Loucy (cell line): ENCODE results near the gene INSYN2B.

Experiments
- H2AFZ ChIP-seq: fragments of 200-600 bp; sonication (generic); 2 replicates; pipeline ENCODE4 v1.6.0; 2016; ENCODE audit warnings: antibody characterized with exemption, mild to moderate bottlenecking, low read length, moderate library complexity
- H3F3A ChIP-seq: fragments of 200-600 bp; 2 replicates; pipeline ENCODE4 v1.6.0; 2016; ENCODE audit warnings: antibody characterized with exemption, low read depth, mild to moderate bottlenecking
- H3K27me3 ChIP-seq: fragments of 200-600 bp; sonication (generic); 2 replicates; pipeline ENCODE4 v1.6.1; 2014; ENCODE audit warnings: low read length, mild to moderate bottlenecking; ENCODE audit not compliant: insufficient read depth, poor library complexity, severe bottlenecking
- H3K36me3 ChIP-seq: fragments of 200-600 bp; sonication (generic); 2 replicates; pipeline ENCODE4 v1.6.1; 2016; ENCODE audit warnings: low read length; ENCODE audit not compliant: insufficient read depth
- H3K4me1 ChIP-seq: fragments of 200-600 bp; sonication (generic); 2 replicates; pipeline ENCODE4 v1.5.1; 2014; ENCODE audit warnings: low read length, mild to moderate bottlenecking; ENCODE audit not compliant: insufficient read depth, poor library complexity, severe bottlenecking
- H3K4me2 ChIP-seq: fragments of 200-600 bp; sonication (generic); 2 replicates; pipeline ENCODE4 v1.6.0; 2014; ENCODE audit warnings: antibody characterized with exemption, low read length, low read depth, mild to moderate bottlenecking; ENCODE audit not compliant: poor library complexity, severe bottlenecking
- H3K4me3 ChIP-seq: fragments of 200-600 bp; sonication (generic); 2 replicates; pipeline ENCODE4 v1.5.1; 2014; ENCODE audit warnings: low read length, mild to moderate bottlenecking, mixed read lengths; ENCODE audit not compliant: poor library complexity, severe bottlenecking
- H3K79me2 ChIP-seq: fragments of 200-600 bp; sonication (generic); 2 replicates; pipeline ENCODE4 v1.6.1; 2014; ENCODE audit warnings: low read length; ENCODE audit not compliant: insufficient read depth
- H3K9ac ChIP-seq: fragments of 200-600 bp; sonication (generic); 2 replicates; pipeline ENCODE4 v1.6.0; 2014; ENCODE audit warnings: mild to moderate bottlenecking, low read depth, low read length, moderate library complexity; ENCODE audit not compliant: poor library complexity, severe bottlenecking
- H3K9me2 ChIP-seq: fragments of 200-600 bp; sonication (generic); replicated peaks from 2 replicates; pipeline ENCODE4 v1.6.1; 2016; ENCODE audit warnings: low read depth, low read length, mixed read lengths
- H3K9me3 ChIP-seq: fragments of 200-600 bp; sonication (generic); 2 replicates; pipeline ENCODE4 v1.6.1; 2014; ENCODE audit warnings: mild to moderate bottlenecking, antibody characterized with exemption, low read length, low read depth; ENCODE audit not compliant: insufficient read depth
- H4K20me1 ChIP-seq: fragments of 200-600 bp; sonication (generic); 2 replicates; pipeline ENCODE4 v1.6.0; 2014; ENCODE audit warnings: antibody characterized with exemption, low read length, mild to moderate bottlenecking; ENCODE audit not compliant: insufficient read depth, poor library complexity, severe bottlenecking
- EZH2phosphoT487 ChIP-seq: fragments of 200-600 bp; IDR thresholded peaks from 2 replicates; pipeline ENCODE4 v1.6.1; 2018; ENCODE audit warnings: antibody characterized with exemption, mild to moderate bottlenecking, moderate library complexity, borderline replicate concordance
- TF ChIP-seq, protein P1 (sequence below): fragments of 200-600 bp; sonication (generic); conservative IDR thresholded peaks from 2 replicates; pipeline ENCODE4 v1.5.1; 2014; ENCODE audit warnings: mild to moderate bottlenecking, antibody characterized with exemption, low read length

INSYN2B gene

GRCh38 chr5:169960659-169961058, 19.6 kb downstream of the INSYN2B start:
- H3K4me2 ChIP-seq = no peak overlapping the region
- no peaks in the 10 kb centered on the region for H3K4me1 ChIP-seq
- no peaks in the 10 kb centered on the region for H3K36me3 ChIP-seq
- no peak overlapping the region for H3K4me3 ChIP-seq
- H3K9ac ChIP-seq = no peak overlapping the region
- H3K9me2 ChIP-seq = no peaks in the 10 kb centered on the region
- H4K20me1 ChIP-seq = no peaks in the 10 kb centered on the region
- no peaks in the 10 kb centered on the region for H3F3A ChIP-seq
- no peaks in the 10 kb centered on the region for H3K79me2 ChIP-seq
- TF ChIP-seq, protein P1, sequence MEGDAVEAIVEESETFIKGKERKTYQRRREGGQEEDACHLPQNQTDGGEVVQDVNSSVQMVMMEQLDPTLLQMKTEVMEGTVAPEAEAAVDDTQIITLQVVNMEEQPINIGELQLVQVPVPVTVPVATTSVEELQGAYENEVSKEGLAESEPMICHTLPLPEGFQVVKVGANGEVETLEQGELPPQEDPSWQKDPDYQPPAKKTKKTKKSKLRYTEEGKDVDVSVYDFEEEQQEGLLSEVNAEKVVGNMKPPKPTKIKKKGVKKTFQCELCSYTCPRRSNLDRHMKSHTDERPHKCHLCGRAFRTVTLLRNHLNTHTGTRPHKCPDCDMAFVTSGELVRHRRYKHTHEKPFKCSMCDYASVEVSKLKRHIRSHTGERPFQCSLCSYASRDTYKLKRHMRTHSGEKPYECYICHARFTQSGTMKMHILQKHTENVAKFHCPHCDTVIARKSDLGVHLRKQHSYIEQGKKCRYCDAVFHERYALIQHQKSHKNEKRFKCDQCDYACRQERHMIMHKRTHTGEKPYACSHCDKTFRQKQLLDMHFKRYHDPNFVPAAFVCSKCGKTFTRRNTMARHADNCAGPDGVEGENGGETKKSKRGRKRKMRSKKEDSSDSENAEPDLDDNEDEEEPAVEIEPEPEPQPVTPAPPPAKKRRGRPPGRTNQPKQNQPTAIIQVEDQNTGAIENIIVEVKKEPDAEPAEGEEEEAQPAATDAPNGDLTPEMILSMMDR = no peak
- TF ChIP-seq EZH2phosphoT487 = no peak
- no peak overlapping the region for H2AFZ ChIP-seq
- H3K27me3 ChIP-seq = no peaks in the 10 kb centered on the region
- no peaks in the 10 kb centered on the region for H3K9me3 ChIP-seq

DNA sequence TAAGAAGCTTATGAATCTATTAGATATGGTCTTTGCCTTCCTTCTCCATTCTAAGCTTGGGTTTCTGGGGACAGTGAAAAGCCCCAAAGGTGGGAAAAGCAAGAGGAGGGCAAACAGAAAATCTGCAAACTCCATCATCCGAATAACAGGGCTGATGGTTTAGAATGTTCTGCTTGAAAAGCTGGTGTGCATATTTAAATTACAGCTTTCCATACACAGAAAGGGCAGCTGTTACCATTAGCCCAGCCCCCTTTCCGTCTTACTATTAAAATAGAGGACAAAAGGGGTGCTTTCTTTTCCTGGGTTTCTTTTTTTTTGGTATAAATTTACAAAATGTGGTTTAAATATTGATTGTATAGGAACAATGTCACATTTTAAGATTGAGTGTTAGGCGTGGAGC, 22.0 kb downstream of the INSYN2B start:
- no peak for TF ChIP-seq EZH2phosphoT487
- TF ChIP-seq, protein P1 = no peak
- H3F3A ChIP-seq = no peaks in the 10 kb centered on the region
- H3K27me3 ChIP-seq = no peaks in the 10 kb centered on the region
- H4K20me1 ChIP-seq = no peaks in the 10 kb centered on the region
- no peaks in the 10 kb centered on the region for H3K9me3 ChIP-seq
- no peaks in the 10 kb centered on the region for H3K4me1 ChIP-seq
- no peaks in the 10 kb centered on the region for H3K9me2 ChIP-seq
- no peak overlapping the region for H2AFZ ChIP-seq
- H3K4me2 ChIP-seq = no peak overlapping the region
- no peak overlapping the region for H3K4me3 ChIP-seq
- H3K9ac ChIP-seq = no peak overlapping the region
- no peaks in the 10 kb centered on the region for H3K36me3 ChIP-seq
- H3K79me2 ChIP-seq = no peaks in the 10 kb centered on the region

- TF ChIP-seq EZH2phosphoT487 = no peak
- TF ChIP-seq, protein P1 = no peak
- no peak overlapping the region for H3K9ac ChIP-seq
- H4K20me1 ChIP-seq = no peaks in the 10 kb centered on the region
- no peaks in the 10 kb centered on the region for H3K9me3 ChIP-seq
- no peaks in the 10 kb centered on the region for H3K9me2 ChIP-seq
- H3K4me2 ChIP-seq = no peak overlapping the region
- no peaks in the 10 kb centered on the region for H3F3A ChIP-seq
- H3K4me1 ChIP-seq = no peaks in the 10 kb centered on the region
- no peak overlapping the region for H3K4me3 ChIP-seq
- H3K79me2 ChIP-seq = no peaks in the 10 kb centered on the region
- H3K36me3 ChIP-seq = no peaks in the 10 kb centered on the region
- H3K27me3 ChIP-seq = no peaks in the 10 kb centered on the region
- H2AFZ ChIP-seq = no peak overlapping the region
Measured at GRCh38 chr5:169956756-169957155, 23.5 kb downstream of the INSYN2B start.
